NOMO-1 treated with DMSO at 0.1 percent for 48 hours (cell line): Measurements from ENCODE around the gene ADCY1.
"Not testable (repeated sequence)": the region's sequence is repeated elsewhere in the genome, so short reads cannot be mapped to it uniquely, and the experiment has no call there.

Source experiments
- DNase-seq: peaks from one replicate; lab custom pipeline; 2025; ENCODE audit not compliant: unreplicated experiment; lab: John Stamatoyannopoulos, UW

The ADCY1 gene

GRCh38 chr7:45573661-45574415, at the start of gene ADCY1:
Gene ADCY1, plus strand, starts transcription at chr7:45574368. Its CDS starts 176 bp downstream, at chr7:45574544.
- DNase-seq, result no peak

- DNase-seq, result no peak
These were observed 49.7 kb upstream of the ADCY1 start for GRCh38 chr7:45524445-45524844.

- DNase-seq, result no peak
These were observed 49.1 kb upstream of the ADCY1 start for GRCh38 chr7:45525057-45525456.

- no peak for DNase-seq
These were observed 30.7 kb upstream of the ADCY1 start for GRCh38 chr7:45543473-45543872.

- not testable (repeated sequence) for DNase-seq
These were observed 29.0 kb upstream of the ADCY1 start for GRCh38 chr7:45545105-45545710.

GRCh38 chr7:45548917-45549316, 25.3 kb upstream of the ADCY1 start:
- DNase-seq, result not testable (repeated sequence)

- DNase-seq, result no peak
These were observed 10.8 kb upstream of the ADCY1 start for GRCh38 chr7:45563401-45563800.

GRCh38 chr7:45563941-45564461, 10.2 kb upstream of the ADCY1 start:
- no peak for DNase-seq

- no peak for DNase-seq
These were observed 9.7 kb upstream of the ADCY1 start for GRCh38 chr7:45564485-45564884.

GRCh38 chr7:45564886-45565455, 9.2 kb upstream of the ADCY1 start:
- DNase-seq, result no peak

GRCh38 chr7:45566386-45566785, 7.8 kb upstream of the ADCY1 start:
- DNase-seq, result no peak

- DNase-seq, result no peak
These were observed 7.2 kb upstream of the ADCY1 start for GRCh38 chr7:45566961-45567360.

- no peak for DNase-seq
These were observed 6.5 kb upstream of the ADCY1 start for GRCh38 chr7:45567713-45568112.

GRCh38 chr7:45568536-45569289, 5.5 kb upstream of the ADCY1 start:
- no peak for DNase-seq

- DNase-seq, result no peak
These were observed 4.9 kb upstream of the ADCY1 start for GRCh38 chr7:45569290-45569685.

- no peak for DNase-seq
These were observed 3.4 kb upstream of the ADCY1 start for GRCh38 chr7:45570797-45571196.

GRCh38 chr7:45573204-45573603, 964 bp upstream of the ADCY1 start:
- no peak for DNase-seq

- no peak for DNase-seq
These were observed 174 bp downstream of the ADCY1 start for GRCh38 chr7:45574416-45574668.

GRCh38 chr7:45574669-45575500, 717 bp downstream of the ADCY1 start:
- peak; percentile 26 for DNase-seq

GRCh38 chr7:45575501-45576248, 1.5 kb downstream of the ADCY1 start:
- no peak for DNase-seq
